Left cardiac atrium (tissue), 4 donors: ENCODE measurements around the gene ABCC5. TPM values are rescaled to one million over a fixed set of nuclear protein-coding genes. Genes with fewer than 3 reads are reported as not detected.
"Not testable (repeated sequence)": the region's sequence is repeated elsewhere in the genome, so short reads cannot be mapped to it uniquely, and the experiment has no call there.

Experiments
- ATAC-seq, 2 donors: fragments of 200-7000 bp; cut with Tn5 transposase; one replicate each; pipeline ENCODE4 v1.9.1; 2020; ENCODE audit warnings: mild to moderate bottlenecking in 2 of 2, moderate library complexity in 2 of 2
- DNase-seq: peaks from one replicate; pipeline ENCODE4 v3.0.0-alpha.2; 2020
- intact Hi-C, 2 donors: fragments of 100-400 bp; cut with DNase I; formaldehyde crosslinking; loops; one replicate each; pipeline versions ENCODE4 v1.14.1 to v1.15.1; 2022 to 2023
- total RNA-seq, 2 donors: library from RNA; stranded (reverse); fragmentation: NEBNext Ultra II Directional; extraction: Animal tissue kit (Norgen Biotek cat#: 25700); gene quantifications; one replicate each; pipeline ENCODE4 v1.2.1, GENCODE V29; 2021
- donor health status: DM: no; HTN: yes; CAD: no.
- donor health status: DM: no; HTN: yes; CAD: no; lungs with severe emphysema.
- donor health status: DM: yes; HTN: yes; CAD: no.
- donor health status: Dilated cardiomyopathy.

ABCC5 gene
- total RNA-seq, 2 donors from 2014 or later = 40.2 to 69.2 TPM

DNA sequence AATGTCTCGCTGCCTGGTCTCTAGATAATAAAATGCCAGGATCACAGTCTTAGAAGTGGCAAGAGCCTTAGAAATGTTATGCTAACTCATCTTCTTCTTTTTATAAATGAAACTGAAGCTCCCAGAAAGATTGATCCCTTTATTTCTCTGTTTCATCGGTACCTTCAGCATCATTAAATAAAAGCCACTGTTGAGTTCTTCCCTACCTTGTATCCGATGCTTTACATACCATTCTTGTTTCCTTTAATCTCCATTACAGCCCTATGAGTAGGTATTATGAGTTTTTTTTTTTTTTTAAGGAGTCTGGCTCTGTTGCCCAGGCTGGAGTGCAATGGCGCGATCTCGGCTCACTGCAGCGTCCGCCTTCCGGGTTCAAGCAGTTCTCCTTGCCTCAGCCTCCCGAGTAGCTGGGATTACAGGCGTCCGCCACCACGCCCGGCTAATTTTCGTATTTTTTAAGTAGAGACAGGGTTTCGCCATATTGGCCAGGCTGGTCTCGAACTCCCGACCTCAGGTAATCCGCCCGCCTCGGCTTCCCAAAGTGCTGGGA is 815 bp upstream of the ABCC5 start:
- ATAC-seq (no peak), DNase-seq (no peak)
- intact Hi-C loops = no loop called here

GRCh38 chr3:184016811-184017671 is 643 bp downstream of the ABCC5 start:
- ATAC-seq = peak; percentile 91 to 96
- DNase-seq = peak; percentile 68
- intact Hi-C loops = loop anchor here in 1 of 2 donors (2.0 kb wide), 1 partner anchor 118 kb away; the partner anchor contains the start of gene EIF2B5

DNA sequence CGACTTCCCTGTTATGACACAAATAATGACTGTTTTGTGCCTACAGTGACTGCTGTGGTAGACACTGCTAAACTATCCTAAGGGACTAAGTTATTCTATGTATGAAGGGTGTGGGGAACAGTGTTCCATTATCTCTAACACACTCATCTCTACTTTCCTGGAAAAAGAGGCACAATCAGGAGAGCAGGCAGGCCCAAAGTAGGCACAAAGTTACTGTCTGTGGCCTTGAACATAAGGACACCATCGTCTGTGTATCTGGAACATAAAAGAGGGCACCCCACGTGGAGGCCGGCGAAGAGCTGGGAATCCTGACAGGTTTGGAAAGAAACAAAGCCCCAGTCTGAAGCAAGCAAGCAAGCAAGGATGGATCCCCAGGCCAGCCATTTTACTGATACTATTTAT is 1.5 kb downstream of the ABCC5 start:
- intact Hi-C loops = loop anchor here in 1 of 2 donors (2.0 kb wide), 1 partner anchor 119 kb away; the partner anchor contains the start of gene EIF2B5
- ATAC-seq = no peak
- no peak for DNase-seq

DNA sequence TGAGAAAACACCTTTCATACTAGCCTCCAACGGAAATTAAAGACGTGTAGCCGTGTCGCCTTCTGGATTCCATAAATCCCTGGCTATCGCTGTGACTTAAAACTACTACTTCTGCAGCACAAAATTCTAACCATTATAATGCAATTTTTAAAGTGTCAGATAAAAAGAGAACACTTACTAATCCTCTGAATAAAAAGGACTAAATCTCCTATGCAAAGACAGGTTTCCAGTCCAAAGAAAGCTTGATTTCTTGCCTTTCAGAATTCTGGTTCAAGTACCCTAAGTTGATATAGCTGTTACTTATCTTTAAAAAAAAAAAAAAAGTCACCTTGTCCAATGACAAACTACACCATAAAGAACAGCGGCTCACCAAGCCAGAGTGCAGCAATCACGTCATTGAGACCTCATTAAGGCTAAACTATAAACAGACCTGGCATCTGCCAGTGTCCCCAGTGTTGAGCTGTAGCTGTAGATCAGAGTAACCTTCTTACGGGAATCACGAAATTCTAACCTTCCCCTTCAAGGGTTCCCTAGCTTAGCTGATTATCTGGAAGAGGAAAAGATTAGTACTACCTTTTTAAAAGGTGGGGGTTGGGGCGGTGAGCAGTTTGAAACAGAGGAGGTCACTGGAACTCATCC is 2.2 kb downstream of the ABCC5 start:
- DNase-seq = peak; percentile 42
- intact Hi-C loops = loop anchor here in 1 of 2 donors (2.0 kb wide), 1 partner anchor 119 kb away; the partner anchor contains the start of gene EIF2B5
- no peak for ATAC-seq

GRCh38 chr3:184011937-184012889 is 5.5 kb downstream of the ABCC5 start:
- DNase-seq (no peak), ATAC-seq (no peak)
- intact Hi-C loops = no loop called here

GRCh38 chr3:184011230-184011876 is 6.3 kb downstream of the ABCC5 start:
- DNase-seq (no peak), ATAC-seq (no peak)
- intact Hi-C loops = no loop called here

- ATAC-seq (no peak), DNase-seq (no peak)
- intact Hi-C loops = no loop called here
Observed at GRCh38 chr3:184008161-184008560, 9.5 kb downstream of the ABCC5 start.

DNA sequence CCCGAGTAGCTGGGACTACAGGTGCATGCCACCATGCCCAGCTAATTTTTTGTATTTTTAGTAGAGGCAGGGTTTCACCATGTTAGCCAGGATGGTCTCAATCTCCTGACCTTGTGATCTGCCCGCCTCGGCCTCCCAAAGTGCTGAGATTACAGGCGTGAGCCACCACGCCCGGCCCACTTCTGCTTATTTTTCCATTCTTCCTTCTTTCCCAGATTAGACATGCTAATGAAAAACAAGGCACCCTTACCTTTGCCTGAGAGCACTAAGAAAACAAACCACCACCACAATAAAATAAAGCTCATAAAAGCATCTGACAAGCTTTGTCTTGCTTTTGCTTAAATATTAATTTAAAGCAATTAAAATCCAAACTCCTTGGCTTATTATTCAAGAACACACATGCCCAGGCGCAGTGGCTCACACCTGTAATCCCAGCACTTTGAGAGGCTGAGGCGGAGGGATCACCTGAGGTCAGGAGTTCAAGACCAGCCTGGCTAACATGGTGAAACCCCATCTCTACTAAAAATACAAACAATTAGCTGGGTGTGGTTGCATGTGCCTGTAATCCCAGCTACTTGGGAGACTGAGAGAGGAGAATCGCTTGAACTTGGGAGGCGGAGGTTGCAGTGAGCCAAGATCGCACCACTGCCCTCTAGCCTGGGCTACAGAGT is 10.4 kb downstream of the ABCC5 start:
- ATAC-seq, DNase-seq, intact Hi-C loops: not testable (repeated sequence)

- ATAC-seq (peak; percentile 45 to 83), DNase-seq (peak; percentile 62)
- intact Hi-C loops = no loop called here
Observed at GRCh38 chr3:184005941-184006507, 11.7 kb downstream of the ABCC5 start.

GRCh38 chr3:184004476-184004875 is 13.2 kb downstream of the ABCC5 start:
- ATAC-seq (peak; percentile 45 to 56), DNase-seq (no peak)
- intact Hi-C loops = no loop called here

- intact Hi-C loops = no loop called here
- no peak for DNase-seq
- ATAC-seq = no peak
Observed at GRCh38 chr3:184003187-184003967, 14.3 kb downstream of the ABCC5 start.

DNA sequence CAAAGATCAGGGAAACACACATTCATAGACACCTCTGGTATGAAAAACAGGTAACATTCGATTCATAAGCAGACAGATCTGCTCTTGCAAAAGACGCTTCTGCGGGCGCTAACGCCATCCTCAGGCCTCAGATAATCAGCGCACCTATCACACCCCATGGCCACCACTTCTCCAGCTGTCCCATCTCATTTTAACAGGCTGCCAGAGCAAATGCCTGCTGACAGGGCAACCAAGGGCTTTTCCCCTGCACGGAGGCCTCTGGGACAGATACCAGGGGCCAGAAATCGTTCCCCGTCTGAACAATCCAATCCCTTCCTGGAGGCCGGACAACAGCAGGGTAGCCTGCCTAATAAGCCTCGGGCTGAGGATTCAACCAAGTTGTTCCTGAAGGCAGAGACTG is 15.2 kb downstream of the ABCC5 start:
- intact Hi-C loops = no loop called here
- no peak for DNase-seq
- ATAC-seq = peak; percentile 30 to 72

GRCh38 chr3:184001761-184002160 is 15.9 kb downstream of the ABCC5 start:
- intact Hi-C loops = no loop called here
- no peak for DNase-seq
- no peak for ATAC-seq

DNA sequence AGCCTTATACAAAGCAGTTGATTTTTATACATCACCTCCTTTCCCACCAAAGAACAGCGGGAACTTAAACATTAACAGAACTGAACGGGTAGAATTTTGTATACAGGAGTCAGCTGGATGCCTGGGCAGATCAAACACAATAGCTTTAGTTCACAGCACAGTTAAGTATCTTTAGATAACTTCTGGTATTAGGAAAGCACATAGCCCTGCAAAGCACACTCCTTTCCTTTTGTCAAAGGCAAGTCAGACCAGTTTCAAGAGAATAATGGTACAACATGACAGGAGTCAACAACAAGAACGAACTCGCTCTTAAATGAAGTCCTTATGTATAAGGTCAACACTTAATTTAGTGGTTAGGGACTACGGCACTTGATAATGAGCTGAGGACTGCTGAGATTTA is 26.3 kb downstream of the ABCC5 start:
- no peak for DNase-seq
- ATAC-seq = no peak
- intact Hi-C loops = no loop called here

DNA sequence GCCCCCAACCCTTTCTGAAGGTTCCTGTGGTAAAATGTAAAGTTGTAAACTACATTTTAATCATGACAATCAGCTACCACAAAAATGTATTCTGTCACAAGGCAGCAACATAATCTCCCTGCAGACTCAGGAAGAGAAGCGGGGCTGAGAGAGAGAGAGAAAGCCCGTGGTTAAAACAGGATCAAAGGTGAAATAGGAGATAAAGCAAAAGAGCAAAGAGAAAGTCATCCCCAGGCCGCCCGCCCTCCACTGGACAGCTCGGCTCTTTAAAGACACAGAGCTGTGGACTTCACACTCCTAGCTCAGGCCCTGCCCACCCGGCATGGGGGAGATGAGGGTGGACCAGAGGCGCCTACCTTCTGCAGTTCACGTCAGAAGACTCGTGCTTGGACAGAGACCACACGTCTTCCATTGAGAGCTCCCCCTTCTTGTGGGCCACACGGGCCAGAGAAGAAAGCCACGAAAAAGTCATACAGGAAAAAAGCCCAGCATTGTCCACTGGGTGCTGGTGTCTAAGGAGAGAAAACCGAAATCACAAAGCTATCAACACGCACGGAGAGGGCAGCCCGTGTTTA is 29.4 kb downstream of the ABCC5 start:
- intact Hi-C loops = no loop called here
- DNase-seq = no peak
- no peak for ATAC-seq

DNA sequence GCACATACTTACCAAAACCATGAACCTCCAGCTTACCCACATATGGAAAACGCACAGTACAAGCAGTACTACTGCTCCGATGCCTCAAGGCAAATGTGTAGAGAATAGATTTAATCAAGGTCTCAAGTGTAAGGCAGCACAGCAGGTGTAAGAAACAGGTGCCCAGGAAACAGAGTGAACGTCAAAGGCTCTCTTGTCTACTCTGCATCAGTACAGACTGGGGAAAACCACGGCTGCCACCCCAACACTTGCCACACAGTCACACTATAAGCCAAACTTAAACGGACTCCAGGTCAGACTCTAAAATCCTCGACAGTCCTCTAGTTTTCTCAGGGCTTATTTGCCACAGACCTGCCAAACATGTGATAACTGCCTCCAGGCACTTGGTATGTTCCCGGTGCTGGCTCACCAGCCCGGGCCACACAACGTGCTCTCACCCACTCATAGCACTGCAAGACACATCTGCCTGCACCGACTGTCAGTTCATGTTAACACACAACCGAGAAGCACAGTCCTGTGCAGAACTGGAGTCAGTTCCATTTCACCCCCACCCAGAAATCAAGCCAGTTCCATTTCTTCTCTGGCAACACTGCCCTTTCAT is 30.6 kb downstream of the ABCC5 start:
- intact Hi-C loops = no loop called here
- ATAC-seq = no peak
- DNase-seq = no peak
